Esophagus squamous epithelium (tissue), 5 donors: ENCODE results near the gene PLEKHG2. TPM values are rescaled to one million over a fixed set of nuclear protein-coding genes. Genes with fewer than 3 reads are reported as not detected.

ENCODE experiments used
- DNase-seq: peaks from one replicate; lab custom pipeline; 2025; lab: John Stamatoyannopoulos, UW
- H3K27ac ChIP-seq, 4 donors: fragments of 200-600 bp; sonication (generic); one replicate each; pipeline ENCODE4 v1.5.1; 2016 to 2019; ENCODE audit warnings: mild to moderate bottlenecking in 1 of 4
- H3K27me3 ChIP-seq, 4 donors: fragments of 200-600 bp; sonication (generic); 1 replicate in 3 of 4; 2 replicates in 1 of 4; pipeline versions ENCODE4 v1.5.1 to v1.6.0; 2017 to 2021; ENCODE audit warnings: antibody characterized with exemption in 1 of 4
- H3K36me3 ChIP-seq, 3 donors: fragments of 200-600 bp; sonication (generic); one replicate each; pipeline ENCODE4 v1.5.1; 2016 to 2019
- H3K4me1 ChIP-seq, 3 donors: fragments of 200-600 bp; sonication (generic); one replicate each; pipeline ENCODE4 v1.5.1; 2017 to 2019
- H3K4me3 ChIP-seq, 4 donors: fragments of 200-600 bp; sonication (generic); 1 replicate in 3 of 4; 2 replicates in 1 of 4; pipeline ENCODE4 v1.5.1; 2016 to 2019; ENCODE audit warnings: mild to moderate bottlenecking in 2 of 4, moderate library complexity in 1 of 4
- H3K9me3 ChIP-seq, 3 donors: fragments of 200-600 bp; sonication (generic); one replicate each; pipeline ENCODE4 v1.5.1; 2016 to 2019
- POLR2A ChIP-seq, 4 donors: fragments of 450-650 bp; IDR thresholded peaks; one replicate each; pipeline ENCODE4 v1.6.1; 2017; ENCODE audit warnings: antibody characterized with exemption in 4 of 4, mild to moderate bottlenecking in 4 of 4, moderate library complexity in 3 of 4
- WGBS, 2 donors: methylation state at CpG; one replicate each; pipeline ENCODE4 v1.1.5; 2018; 5-methylcytosine and 5-hydroxymethylcytosine counted together
- intact Hi-C: fragments of 100-400 bp; cut with DNase I; formaldehyde crosslinking; loops from one replicate; pipeline ENCODE4 v1.15.0; 2022
- total RNA-seq, 4 donors: library from RNA; depleted of rRNA; stranded (reverse); fragments of >200 nt; gene quantifications; one replicate each; pipeline ENCODE4 v1.1.0, GENCODE V29; 2016
- TF ChIP-seq, protein P1 (sequence below), 6 experiments: fragments of 450-650 bp in 4 of 6; fragments of 200-600 bp in 2 of 6; sonication (generic) in 2 of 6; IDR thresholded peaks; one replicate each; pipeline ENCODE4 v1.5.1; 2016 to 2019; ENCODE audit warnings: antibody characterized with exemption in 6 of 6, mild to moderate bottlenecking in 4 of 6, moderate library complexity in 4 of 6
- donor health status: DM: yes; HTN: yes; CAD: no.

The PLEKHG2 gene
- total RNA-seq, 4 donors from 2014 or later, result 4.8 to 9.3 (median 7.6) TPM

DNA sequence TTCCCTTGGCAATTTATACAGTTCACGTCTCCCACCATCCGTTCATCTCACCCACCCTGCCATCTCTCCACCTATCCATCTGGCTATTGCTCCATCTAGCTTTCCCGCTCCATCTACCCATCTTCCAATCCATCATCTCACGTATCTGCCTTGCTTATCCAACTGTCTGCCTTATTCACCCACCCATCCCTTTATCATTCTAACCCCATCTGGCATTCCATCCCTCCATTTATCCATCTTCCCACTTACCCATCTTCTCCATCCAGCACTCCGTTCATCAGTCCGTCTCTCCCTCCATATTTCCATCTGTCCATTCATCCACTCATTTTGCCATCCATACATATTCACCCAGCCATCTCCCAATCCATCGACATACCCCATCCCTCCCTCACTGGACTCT, 13.3 kb downstream of the PLEKHG2 start:
- Histone ChIP-seq H3K4me1 (peaks cover 0 to 25% (median 14%) of the 10 kb centered on the region in 3 donors), H3K27ac (no peak overlapping the region), H3K9me3 (no peaks in the 10 kb centered on the region), H3K4me3 (no peak overlapping the region), H3K36me3 (peaks cover 0 to 35% (median 4%) of the 10 kb centered on the region in 3 donors), H3K27me3 (no peaks in the 10 kb centered on the region)
- 88 to 91% methylated on average over 7 of the region's 7 CpGs for WGBS, 2 donors
- DNase-seq, result no peak
- intact Hi-C loops, result no loop called here
- no peak for TF ChIP-seq POLR2A (IDR thresholded peaks at IDR 0.05)
- TF ChIP-seq, protein P1, sequence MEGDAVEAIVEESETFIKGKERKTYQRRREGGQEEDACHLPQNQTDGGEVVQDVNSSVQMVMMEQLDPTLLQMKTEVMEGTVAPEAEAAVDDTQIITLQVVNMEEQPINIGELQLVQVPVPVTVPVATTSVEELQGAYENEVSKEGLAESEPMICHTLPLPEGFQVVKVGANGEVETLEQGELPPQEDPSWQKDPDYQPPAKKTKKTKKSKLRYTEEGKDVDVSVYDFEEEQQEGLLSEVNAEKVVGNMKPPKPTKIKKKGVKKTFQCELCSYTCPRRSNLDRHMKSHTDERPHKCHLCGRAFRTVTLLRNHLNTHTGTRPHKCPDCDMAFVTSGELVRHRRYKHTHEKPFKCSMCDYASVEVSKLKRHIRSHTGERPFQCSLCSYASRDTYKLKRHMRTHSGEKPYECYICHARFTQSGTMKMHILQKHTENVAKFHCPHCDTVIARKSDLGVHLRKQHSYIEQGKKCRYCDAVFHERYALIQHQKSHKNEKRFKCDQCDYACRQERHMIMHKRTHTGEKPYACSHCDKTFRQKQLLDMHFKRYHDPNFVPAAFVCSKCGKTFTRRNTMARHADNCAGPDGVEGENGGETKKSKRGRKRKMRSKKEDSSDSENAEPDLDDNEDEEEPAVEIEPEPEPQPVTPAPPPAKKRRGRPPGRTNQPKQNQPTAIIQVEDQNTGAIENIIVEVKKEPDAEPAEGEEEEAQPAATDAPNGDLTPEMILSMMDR (IDR thresholded peaks at IDR 0.05), result no peak

DNA sequence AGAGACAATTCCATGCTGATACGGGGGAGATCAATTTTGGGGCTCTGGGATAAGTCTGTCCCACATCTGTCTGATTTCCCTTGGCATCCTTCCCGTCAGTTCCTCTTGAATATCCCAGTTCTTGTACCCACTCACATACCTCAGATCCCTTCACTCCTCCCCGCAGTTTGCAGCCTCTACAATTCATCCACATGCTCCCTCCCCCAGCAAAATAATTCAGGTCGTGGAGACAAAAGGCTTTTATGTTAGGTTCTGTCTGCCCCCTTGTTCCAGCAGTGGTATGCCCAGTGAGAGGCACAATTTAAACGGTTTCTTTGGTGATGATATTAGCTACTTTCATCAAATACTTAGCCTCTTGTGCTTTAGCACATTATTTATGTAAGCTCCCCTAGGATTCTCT, 13.7 kb downstream of the PLEKHG2 start:
- no peak overlapping the region for H3K27ac ChIP-seq
- no peaks in the 10 kb centered on the region for H3K9me3 ChIP-seq
- H3K36me3 ChIP-seq, result peaks cover 0 to 35% (median 4%) of the 10 kb centered on the region in 3 donors
- intact Hi-C loops, result no loop called here
- no peak for DNase-seq
- peaks cover 2 to 29% (median 18%) of the 10 kb centered on the region in 3 donors for H3K4me1 ChIP-seq
- no peak overlapping the region for H3K4me3 ChIP-seq
- H3K27me3 ChIP-seq, result no peaks in the 10 kb centered on the region
- TF ChIP-seq POLR2A (IDR thresholded peaks at IDR 0.05), result no peak
- TF ChIP-seq, protein P1 (IDR thresholded peaks at IDR 0.05), result no peak
- WGBS, 2 donors, result 56 to 60% methylated on average over 5 of the region's 5 CpGs

DNA sequence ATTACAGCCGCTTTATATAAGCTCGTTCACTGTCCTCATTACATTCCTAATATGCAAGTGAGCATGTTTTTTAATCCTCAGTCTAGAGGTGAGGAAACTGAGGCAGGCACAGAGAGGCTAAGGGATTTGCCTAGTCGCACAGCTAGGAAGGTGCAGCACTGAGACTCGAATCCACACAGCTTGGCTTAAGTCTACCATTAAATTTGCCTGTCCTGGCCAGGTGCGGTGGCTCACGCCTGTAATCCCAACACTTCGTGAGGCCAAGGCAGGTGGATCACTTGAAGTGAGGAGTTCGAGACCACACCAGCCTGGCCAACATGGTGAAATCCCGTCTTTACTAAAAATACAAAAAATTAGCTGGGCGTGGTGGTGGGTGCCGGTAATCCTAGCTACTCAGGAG, 15.2 kb downstream of the PLEKHG2 start:
- H3K27me3 ChIP-seq, result no peaks in the 10 kb centered on the region
- peak overlapping the region in 3 of 4 donors; percentile 64 to 85 (median 81) for H3K27ac ChIP-seq
- H3K36me3 ChIP-seq, result peaks cover 3 to 33% (median 5%) of the 10 kb centered on the region in 3 donors
- WGBS, 2 donors, result 94% methylated on average over 2 to 11 of the region's 11 CpGs
- peaks cover 3 to 44% (median 26%) of the 10 kb centered on the region in 3 donors for H3K4me1 ChIP-seq
- DNase-seq, result no peak
- intact Hi-C loops, result no loop called here
- H3K9me3 ChIP-seq, result no peaks in the 10 kb centered on the region
- TF ChIP-seq, protein P1 (IDR thresholded peaks at IDR 0.05), result no peak
- no peak for TF ChIP-seq POLR2A (IDR thresholded peaks at IDR 0.05)
- H3K4me3 ChIP-seq, result no peak overlapping the region

DNA sequence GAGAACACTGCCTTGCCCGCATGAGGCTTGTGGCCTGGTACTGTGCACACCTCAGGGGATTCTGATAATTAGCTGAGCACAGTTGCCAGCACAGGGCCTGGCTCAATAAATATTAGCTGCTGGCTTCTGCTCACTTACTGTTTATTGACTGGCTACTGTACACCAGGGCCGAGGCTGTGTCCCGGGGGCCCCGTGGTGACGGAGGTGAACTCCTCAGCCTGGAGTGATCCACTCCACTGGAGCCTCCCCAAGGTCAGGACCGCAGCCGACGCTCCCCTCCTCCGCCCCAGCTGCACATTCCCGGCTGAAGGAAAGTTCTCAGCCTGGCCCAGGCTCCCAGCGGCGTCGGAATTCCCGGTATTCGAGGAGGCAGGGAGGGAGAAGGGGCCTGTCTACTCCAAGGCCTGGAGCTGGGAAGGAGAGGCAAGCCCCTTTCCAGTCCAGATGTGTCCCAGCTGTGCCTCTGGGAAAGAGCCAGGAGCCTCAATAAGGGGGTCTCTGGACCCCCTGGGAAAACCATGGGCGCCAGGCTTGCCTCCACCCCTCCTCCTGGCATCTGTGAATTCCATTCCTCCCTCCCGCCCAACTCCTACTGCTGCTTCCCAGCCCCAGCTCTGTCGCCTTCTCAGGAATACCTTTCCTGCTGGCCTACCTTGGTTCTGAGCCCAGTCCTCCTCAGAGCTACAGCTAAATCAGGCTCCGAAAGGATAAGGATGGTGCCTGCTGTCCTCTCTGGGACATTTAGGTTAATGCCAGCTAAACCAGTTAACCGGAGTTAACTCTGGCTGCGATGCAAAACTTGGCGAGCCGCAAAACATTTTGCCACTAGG, 16.0 kb downstream of the PLEKHG2 start:
- 42 to 46% methylated on average over 9 to 15 of the region's 23 CpGs for WGBS, 2 donors
- Histone ChIP-seq H3K27ac (peak overlapping the region; percentile 53 to 85 (median 72)), H3K36me3 (peaks cover 11 to 33% (median 13%) of the 10 kb centered on the region in 3 donors), H3K4me1 (peaks cover 3 to 52% (median 33%) of the 10 kb centered on the region in 3 donors), H3K4me3 (peak overlapping the region in 1 of 4 donors; percentile 23), H3K9me3 (no peaks in the 10 kb centered on the region), H3K27me3 (no peaks in the 10 kb centered on the region)
- intact Hi-C loops, result no loop called here
- DNase-seq, result no peak
- TF ChIP-seq POLR2A (IDR thresholded peaks at IDR 0.05), result no peak
- TF ChIP-seq, protein P1 (IDR thresholded peaks at IDR 0.05), result no peak
